SK-N-SH (cell line): ENCODE data around the gene CCNT1. TPM values are rescaled to one million over a fixed set of nuclear protein-coding genes. Genes with fewer than 3 reads are reported as not detected.
"Not testable (repeated sequence)": the region's sequence is repeated elsewhere in the genome, so short reads cannot be mapped to it uniquely, and the experiment has no call there.

Source experiments
- CTCF ChIA-PET: fragments of 300-600, 350-600 bp; formaldehyde crosslinking; extraction: SDS; loops from one replicate; lab custom pipeline; 2021; lab: Yijun Ruan, JAX
- POLR2A ChIA-PET: fragments of 350-600 bp; sonication (Branson Sonifier 250); formaldehyde crosslinking; extraction: SDS; loops from one replicate; lab custom pipeline; 2020; ENCODE audit warnings: antibody characterized with exemption, inconsistent platforms; lab: Yijun Ruan, JAX
- DNase-seq: peaks from one replicate; pipeline ENCODE4 v3.0.0; 2012
- H2AFZ ChIP-seq: fragments of 200-600 bp; sonication (generic); 2 replicates; pipeline ENCODE4 v1.8.1; 2016; ENCODE audit warnings: antibody characterized with exemption, mild to moderate bottlenecking, low read depth
- H3F3A ChIP-seq: fragments of 200-600 bp; sonication (generic); replicated peaks from 2 replicates; pipeline ENCODE3; 2016; ENCODE audit warnings: antibody characterized with exemption, mild to moderate bottlenecking; ENCODE audit not compliant: insufficient read depth
- H3K27ac ChIP-seq, 2 experiments: fragments of 200-500 bp in 1 of 2; fragments of 200-600 bp in 1 of 2; sonication (Bioruptor generic) in 1 of 2; sonication (generic), shearing (Covaris generic) in 1 of 2; 2 replicates each; pipeline versions ENCODE4 v1.5.1 to v1.6.1; 2014 to 2016; ENCODE audit warnings: low read depth in 2 of 2, inconsistent platforms in 1 of 2, low read length in 1 of 2, mild to moderate bottlenecking in 1 of 2, mixed read lengths in 1 of 2
- H3K27me3 ChIP-seq: fragments of 200-600 bp; sonication (generic), shearing (Covaris generic); 2 replicates; pipeline ENCODE4 v1.6.1; 2016; ENCODE audit warnings: mixed run types; ENCODE audit not compliant: insufficient read depth
- H3K36me3 ChIP-seq, 2 experiments: fragments of 200-500 bp in 1 of 2; fragments of 200-600 bp in 1 of 2; sonication (Bioruptor generic) in 1 of 2; sonication (generic) in 1 of 2; replicated peaks in 1 of 2; 2 replicates each; pipeline versions ENCODE3 to v1.5.1; 2014 to 2016; ENCODE audit warnings: low read length in 1 of 2, mild to moderate bottlenecking in 1 of 2; ENCODE audit not compliant: insufficient read depth in 2 of 2, control insufficient read depth in 1 of 2
- H3K4me1 ChIP-seq, 2 experiments: fragments of 200-500 bp in 1 of 2; fragments of 200-600 bp in 1 of 2; sonication (Bioruptor generic) in 1 of 2; sonication (generic), shearing (Covaris generic) in 1 of 2; 2 replicates each; pipeline versions ENCODE4 v1.5.1 to v1.6.1; 2014 to 2016; ENCODE audit warnings: low read depth in 1 of 2, low read length in 1 of 2, mixed run types in 1 of 2; ENCODE audit not compliant: insufficient read depth in 2 of 2, control insufficient read depth in 1 of 2
- H3K4me2 ChIP-seq: fragments of 200-600 bp; sonication (generic), shearing (Covaris generic); 2 replicates; pipeline ENCODE4 v1.6.1; 2017; ENCODE audit warnings: mixed run types
- H3K4me3 ChIP-seq, 2 experiments: fragments of 200-500 bp in 1 of 2; fragments of 200-600 bp in 1 of 2; sonication (Bioruptor generic) in 1 of 2; sonication (generic), shearing (Covaris generic) in 1 of 2; 2 replicates each; pipeline versions ENCODE4 v1.5.1 to v1.8.1; 2014 to 2016; ENCODE audit warnings: low read depth in 2 of 2, inconsistent platforms in 1 of 2, low read length in 1 of 2, mild to moderate bottlenecking in 1 of 2, mixed read lengths in 1 of 2, moderate library complexity in 1 of 2
- H3K79me2 ChIP-seq: fragments of 200-600 bp; sonication (generic); 2 replicates; pipeline ENCODE4 v1.8.1; 2017; ENCODE audit warnings: mild to moderate bottlenecking; ENCODE audit not compliant: insufficient read depth
- H3K9ac ChIP-seq: fragments of 200-600 bp; sonication (generic); 2 replicates; pipeline ENCODE4 v1.6.1; 2017; ENCODE audit warnings: mixed run types
- H3K9me2 ChIP-seq: fragments of 200-600 bp; sonication (generic); 2 replicates; pipeline ENCODE4 v1.6.1; 2017; ENCODE audit warnings: mixed run types
- H3K9me3 ChIP-seq: fragments of 200-600 bp; sonication (generic); 2 replicates; pipeline ENCODE4 v1.6.1; 2017; ENCODE audit warnings: mixed run types, mild to moderate bottlenecking, moderate library complexity
- H4K20me1 ChIP-seq: fragments of 200-600 bp; sonication (generic); 2 replicates; pipeline ENCODE4 v1.6.1; 2017; ENCODE audit warnings: mild to moderate bottlenecking, mixed run types; ENCODE audit not compliant: insufficient read depth
- ELF1 ChIP-seq: IDR thresholded peaks from 2 replicates; pipeline ENCODE4 v1.4.0; 2012
- EP300 ChIP-seq, 2 experiments: IDR thresholded peaks; 2 replicates each; pipeline versions ENCODE4 v1.4.0 to v1.6.1; 2012; ENCODE audit warnings: borderline replicate concordance in 1 of 2, low read depth in 1 of 2, low read length in 1 of 2
- FOSL2 ChIP-seq: IDR thresholded peaks from 2 replicates; pipeline ENCODE4 v1.4.0; 2012; ENCODE audit warnings: low read depth, mild to moderate bottlenecking, moderate library complexity, borderline replicate concordance
- FOXJ3 ChIP-seq: sonication (generic); formaldehyde crosslinking; IDR thresholded peaks from 2 replicates; pipeline ENCODE4 v1.5.1; 2020; ENCODE audit warnings: mild to moderate bottlenecking, missing genetic modification reagents
- REST ChIP-seq: IDR thresholded peaks from 2 replicates; pipeline ENCODE4 v1.6.1; 2012; ENCODE audit warnings: mild to moderate bottlenecking, low read depth, low read length, moderate library complexity
- SIN3A ChIP-seq: IDR thresholded peaks from 2 replicates; pipeline ENCODE4 v1.6.1; 2012; ENCODE audit warnings: low read depth, mild to moderate bottlenecking, low read length, moderate library complexity, borderline replicate concordance
- SMC3 ChIP-seq: IDR thresholded peaks from 2 replicates; pipeline ENCODE4 v1.6.1; 2012; ENCODE audit warnings: low read depth, low read length, improper control_type of control experiment
- TAF1 ChIP-seq: IDR thresholded peaks from 2 replicates; pipeline ENCODE4 v1.6.1; 2012; ENCODE audit warnings: low read depth, mild to moderate bottlenecking, low read length, moderate library complexity, borderline replicate concordance
- TCF12 ChIP-seq: IDR thresholded peaks from 2 replicates; pipeline ENCODE4 v1.4.0; 2012
- TEAD4 ChIP-seq: IDR thresholded peaks from 2 replicates; pipeline ENCODE4 v1.4.0; 2012; ENCODE audit warnings: mild to moderate bottlenecking, borderline replicate concordance; ENCODE audit not compliant: insufficient read depth
- YY1 ChIP-seq: IDR thresholded peaks from 2 replicates; pipeline ENCODE4 v1.4.0; 2012; ENCODE audit warnings: low read depth, mild to moderate bottlenecking
- WGBS: methylation state at CpG from one replicate; pipeline ENCODE4 v1.1.6; 2017; ENCODE audit warnings: low lambda C conversion rate; 5-methylcytosine and 5-hydroxymethylcytosine counted together
- polyA plus RNA-seq, 3 experiments: library from polyadenylated mRNA; depleted of rRNA; stranded (reverse); fragments of >200 nt; gene quantifications; 2 replicates each; pipeline ENCODE4 v1.2.3, GENCODE V29; 2012
- TF ChIP-seq, protein P1 (sequence below): IDR thresholded peaks from 2 replicates; pipeline ENCODE4 v1.4.0; 2012; ENCODE audit warnings: low read depth, borderline replicate concordance

CCNT1 gene
- polyA plus RNA-seq, 1 of the 3 experiments (the other 2 are of a cell fraction): 7.2 TPM

- CTCF ChIA-PET, H2AFZ ChIP-seq, H3K9ac ChIP-seq, H3K9me2 ChIP-seq, H4K20me1 ChIP-seq, H3K4me1 ChIP-seq, H3K4me2 ChIP-seq, H3K4me3 ChIP-seq, H3K27me3 ChIP-seq, H3K9me3 ChIP-seq, DNase-seq, H3K27ac ChIP-seq: not testable (repeated sequence)
- POLR2A ChIA-PET: interaction anchor here (0.7 kb wide), 1 partner anchor 112 kb away, joined by 3 read pairs; no protein-coding TSS in a partner anchor
- Histone ChIP-seq H3K36me3 (peaks cover 52 to 61% of the 10 kb centered on the region in 2 experiments), H3K79me2 (peaks cover 79% of the 10 kb centered on the region), H3F3A (peaks cover 20% of the 10 kb centered on the region)
- 96% methylated on average over 7 of the region's 7 CpGs for WGBS
Measured at GRCh38 chr12:48698822-48699221, 17.7 kb downstream of the CCNT1 start.

GRCh38 chr12:48696626-48697025, 19.9 kb downstream of the CCNT1 start:
- H3K9ac ChIP-seq: no peak overlapping the region
- POLR2A ChIA-PET: no interaction called here
- TF ChIP-seq TAF1 (no peak), SIN3A (no peak), YY1 (no peak), TCF12 (no peak), ELF1 (no peak), FOXJ3 (CRISPR knock-in tag) (no peak), FOSL2 (no peak), REST (no peak), TEAD4 (no peak), EP300 (IDR thresholded peaks at IDR 0.05; ENCODE audit: borderline replicate concordance in 1 of 2, low read depth in 1 of 2, low read length in 1 of 2) (no peak), SMC3 (no peak)
- TF ChIP-seq, protein P1, sequence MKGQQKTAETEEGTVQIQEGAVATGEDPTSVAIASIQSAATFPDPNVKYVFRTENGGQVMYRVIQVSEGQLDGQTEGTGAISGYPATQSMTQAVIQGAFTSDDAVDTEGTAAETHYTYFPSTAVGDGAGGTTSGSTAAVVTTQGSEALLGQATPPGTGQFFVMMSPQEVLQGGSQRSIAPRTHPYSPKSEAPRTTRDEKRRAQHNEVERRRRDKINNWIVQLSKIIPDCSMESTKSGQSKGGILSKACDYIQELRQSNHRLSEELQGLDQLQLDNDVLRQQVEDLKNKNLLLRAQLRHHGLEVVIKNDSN: no peak
- H3K4me2 ChIP-seq: no peak overlapping the region
- H3K9me2 ChIP-seq: no peaks in the 10 kb centered on the region
- H4K20me1 ChIP-seq: no peaks in the 10 kb centered on the region; the same call in 1 of the 2 replicates
- peaks cover 67 to 72% of the 10 kb centered on the region in 2 experiments for H3K36me3 ChIP-seq
- H3K27ac ChIP-seq: no peak overlapping the region
- peaks cover 73% of the 10 kb centered on the region for H3K79me2 ChIP-seq
- H3K4me3 ChIP-seq: no peak overlapping the region
- no peaks in the 10 kb centered on the region for H3K9me3 ChIP-seq
- no peak for DNase-seq
- H3K27me3 ChIP-seq: no peaks in the 10 kb centered on the region
- H2AFZ ChIP-seq: no peak overlapping the region
- CTCF ChIA-PET: interaction anchor here (0.8 kb wide), 1 partner anchor 118 kb away, joined by 4 read pairs; no protein-coding TSS in a partner anchor
- peaks cover 14% of the 10 kb centered on the region for H3F3A ChIP-seq
- H3K4me1 ChIP-seq: no peaks in the 10 kb centered on the region
- 98% methylated on average over 5 of the region's 5 CpGs for WGBS
